IPS-18c (cell line): ENCODE measurements around the gene TTBK2.

Experiments used
- H3K4me3 ChIP-seq: 2 replicates; pipeline ENCODE4 v1.7.0; 2013; ENCODE audit warnings: low read depth, mild to moderate bottlenecking, low read length, moderate library complexity; ENCODE audit not compliant: insufficient read depth
- H3K9me3 ChIP-seq: one replicate; pipeline ENCODE4 v1.6.1; 2013; ENCODE audit warnings: mild to moderate bottlenecking, low read length, moderate library complexity; ENCODE audit not compliant: control insufficient read depth, insufficient read depth

Gene TTBK2

DNA sequence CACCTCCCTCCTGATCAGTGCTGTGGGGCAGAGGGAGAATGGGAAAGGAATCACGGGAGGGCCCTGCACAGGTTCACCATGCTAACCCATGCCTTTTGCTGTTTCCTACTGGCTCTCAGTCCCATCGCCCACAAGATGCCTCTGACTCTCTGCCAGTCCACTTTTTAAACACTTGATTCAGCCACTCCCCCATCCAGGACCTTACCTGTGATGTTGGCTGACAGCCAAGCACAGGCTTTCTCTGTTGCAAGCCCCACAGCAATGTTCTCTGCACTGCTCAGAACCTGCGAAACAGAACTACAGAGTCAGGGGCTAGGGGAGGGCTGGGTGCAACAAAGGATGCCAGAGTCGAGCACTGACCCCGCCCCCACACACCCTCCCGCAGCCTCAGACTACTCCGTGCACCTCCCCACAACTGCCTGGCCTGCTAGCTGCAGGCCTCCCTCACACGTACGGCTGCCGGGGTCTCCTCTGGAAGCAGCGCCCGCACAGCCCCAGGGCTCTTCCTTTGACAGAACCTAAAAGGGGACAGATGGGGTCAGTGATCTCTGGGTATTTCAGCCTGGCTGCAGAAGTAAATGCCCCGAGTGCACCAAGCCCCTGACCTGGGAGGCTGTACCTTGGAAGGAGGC is 192.7 kb downstream of the TTBK2 start:
- no peak overlapping the region for H3K4me3 ChIP-seq

DNA sequence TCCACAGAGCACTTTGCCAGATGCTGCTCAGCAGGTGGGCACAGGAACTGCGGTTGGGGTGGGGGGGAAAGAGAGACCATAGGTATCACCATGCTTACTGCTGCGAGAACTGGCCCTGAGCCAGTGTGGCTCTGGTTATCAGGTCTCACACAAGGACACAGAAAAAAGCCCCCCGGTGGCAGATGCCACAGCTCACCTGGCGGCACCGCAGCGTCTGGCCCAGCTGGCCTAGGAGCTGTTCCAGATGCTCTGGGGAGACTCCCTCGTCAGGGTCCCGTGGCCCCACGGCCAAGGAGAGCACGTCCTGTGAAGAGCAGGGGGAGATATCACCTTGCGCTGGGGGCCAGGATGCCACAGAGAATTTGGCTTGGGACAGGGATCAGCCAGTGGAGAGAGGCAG is 194.5 kb downstream of the TTBK2 start:
- H3K4me3 ChIP-seq = no peak overlapping the region
- H3K9me3 ChIP-seq = no peaks in the 10 kb centered on the region

More for the DNA sequence above, 192.7 kb downstream of the TTBK2 start:
- H3K9me3 ChIP-seq = no peaks in the 10 kb centered on the region

DNA sequence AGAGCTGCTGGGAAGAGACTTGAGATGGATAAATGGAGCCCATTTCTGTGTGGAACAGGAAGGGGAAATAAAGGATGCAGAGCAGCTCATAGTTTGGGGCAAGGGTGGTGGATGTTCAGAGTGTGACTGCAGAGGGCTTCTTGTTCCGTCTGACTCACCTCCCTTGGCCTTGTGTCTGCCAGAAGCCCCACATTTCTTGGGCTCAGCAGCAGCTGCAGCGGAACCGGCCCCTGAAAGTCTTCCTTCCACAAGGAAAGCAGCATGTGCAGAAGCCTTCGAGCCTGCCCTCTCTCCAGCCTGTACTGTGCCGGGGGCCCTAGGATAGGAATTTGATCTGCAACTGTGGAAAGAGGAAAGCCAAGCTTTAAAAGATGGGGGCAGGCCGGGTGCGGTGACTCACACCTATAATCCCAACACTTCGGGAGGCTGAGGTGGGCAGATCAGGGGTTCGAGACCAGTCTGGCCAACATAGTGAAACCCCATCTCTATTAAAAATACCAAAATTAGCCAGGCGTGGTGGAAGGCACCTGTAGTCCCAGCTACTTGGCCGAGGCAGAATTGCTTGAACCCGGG is 195.2 kb downstream of the TTBK2 start:
- H3K9me3 ChIP-seq = no peaks in the 10 kb centered on the region
- no peak overlapping the region for H3K4me3 ChIP-seq

DNA sequence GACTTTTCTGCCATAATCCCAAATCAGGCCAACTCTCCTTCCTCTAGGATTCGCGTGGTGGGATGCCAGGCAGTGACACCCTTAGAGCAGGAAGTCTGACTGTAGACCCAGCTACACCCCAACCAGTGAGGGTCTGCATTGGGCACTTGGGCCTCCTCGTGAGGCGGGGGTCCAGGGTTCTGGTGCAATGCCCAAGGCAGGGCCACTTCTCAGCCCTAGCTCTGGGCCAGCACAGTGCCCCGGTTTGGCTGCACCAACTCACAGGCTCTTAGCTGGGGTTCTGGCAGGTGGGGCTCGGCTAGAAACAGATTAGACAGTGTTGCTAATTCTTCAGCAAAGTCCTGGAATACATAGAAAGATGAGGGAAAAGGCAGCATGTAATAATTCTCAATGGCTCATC is 196.3 kb downstream of the TTBK2 start:
- Histone ChIP-seq H3K4me3 (no peak overlapping the region), H3K9me3 (no peaks in the 10 kb centered on the region)

DNA sequence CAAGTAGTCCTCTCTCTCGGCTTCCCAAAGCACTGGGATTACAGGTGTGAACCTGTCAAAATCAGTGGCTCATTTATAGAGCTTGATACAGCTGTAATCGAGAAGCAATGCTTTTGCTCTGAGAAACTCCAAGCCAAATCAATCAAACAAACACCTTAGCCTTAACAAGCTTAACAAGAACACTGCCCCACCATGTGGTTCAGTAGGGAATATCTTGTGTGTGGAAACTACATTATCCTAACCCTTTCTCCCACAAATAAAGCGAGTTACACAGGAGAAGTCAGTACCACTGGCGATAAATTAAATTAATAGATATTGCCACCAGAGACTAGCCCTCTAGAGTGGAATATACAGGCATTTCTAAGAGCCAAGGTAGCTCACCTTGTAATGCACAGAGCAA is 197.5 kb downstream of the TTBK2 start:
- Histone ChIP-seq H3K9me3 (no peaks in the 10 kb centered on the region), H3K4me3 (no peak overlapping the region)

DNA sequence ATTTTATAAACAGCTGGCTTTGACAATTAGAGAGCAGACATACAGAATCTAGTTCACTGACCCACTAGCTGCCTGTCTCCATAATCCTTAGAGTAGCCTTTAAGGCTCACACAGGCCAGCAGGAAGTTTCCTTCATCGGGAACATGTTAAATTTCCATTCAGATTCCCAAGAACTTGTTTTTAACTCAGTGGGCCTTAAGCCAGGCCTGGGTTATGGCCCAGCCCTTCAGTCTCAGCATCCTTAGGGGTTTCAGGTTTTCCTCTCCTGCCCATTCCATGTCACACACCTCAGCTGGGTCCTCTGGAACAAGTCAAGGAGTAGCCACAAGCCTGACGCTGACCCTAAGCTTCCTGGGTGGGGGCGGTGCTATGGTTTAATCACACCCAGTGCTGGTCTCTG is 198.7 kb downstream of the TTBK2 start:
- H3K4me3 ChIP-seq = no peak overlapping the region
- H3K9me3 ChIP-seq = no peaks in the 10 kb centered on the region

DNA sequence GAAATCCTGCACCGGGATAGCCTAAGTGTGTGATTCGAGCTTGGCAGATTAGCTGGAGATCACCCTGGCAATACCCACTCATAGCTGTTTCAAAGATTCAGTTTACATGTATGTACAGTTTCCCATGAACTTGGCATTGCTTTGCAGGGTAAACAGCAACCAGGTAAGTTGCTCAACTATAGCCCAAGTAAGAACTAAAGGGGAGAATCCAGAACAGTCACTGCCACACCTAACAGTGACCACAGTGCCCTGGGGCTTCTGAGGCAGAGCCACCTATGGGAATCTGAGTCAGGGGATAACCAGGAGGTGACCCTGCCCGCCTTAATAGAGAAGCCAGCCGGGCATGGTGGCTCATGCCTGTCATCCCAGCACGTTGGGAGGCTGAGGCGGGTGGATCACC is 199.6 kb downstream of the TTBK2 start:
- Histone ChIP-seq H3K9me3 (no peaks in the 10 kb centered on the region), H3K4me3 (no peak overlapping the region)

DNA sequence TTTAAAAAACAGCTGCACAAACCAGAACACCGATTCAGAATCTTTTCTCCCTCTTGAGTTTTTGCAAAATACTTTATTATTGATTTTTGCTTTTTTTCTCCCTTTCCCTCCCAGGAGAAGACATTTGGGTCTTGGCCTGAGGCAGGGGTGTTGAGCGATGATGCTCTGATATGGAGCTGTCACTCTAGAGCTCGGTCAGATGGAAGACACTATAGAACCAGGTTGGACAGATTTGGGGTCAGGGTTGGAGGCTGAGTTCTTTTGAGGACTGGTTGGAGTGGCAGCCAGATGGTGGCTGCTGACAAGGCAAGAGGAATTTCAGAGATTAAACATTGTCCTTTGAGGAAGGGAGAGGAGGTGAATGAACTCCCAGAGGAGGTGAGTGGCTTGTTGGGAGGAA is 200.5 kb downstream of the TTBK2 start:
- Histone ChIP-seq H3K9me3 (no peaks in the 10 kb centered on the region), H3K4me3 (no peak overlapping the region)

DNA sequence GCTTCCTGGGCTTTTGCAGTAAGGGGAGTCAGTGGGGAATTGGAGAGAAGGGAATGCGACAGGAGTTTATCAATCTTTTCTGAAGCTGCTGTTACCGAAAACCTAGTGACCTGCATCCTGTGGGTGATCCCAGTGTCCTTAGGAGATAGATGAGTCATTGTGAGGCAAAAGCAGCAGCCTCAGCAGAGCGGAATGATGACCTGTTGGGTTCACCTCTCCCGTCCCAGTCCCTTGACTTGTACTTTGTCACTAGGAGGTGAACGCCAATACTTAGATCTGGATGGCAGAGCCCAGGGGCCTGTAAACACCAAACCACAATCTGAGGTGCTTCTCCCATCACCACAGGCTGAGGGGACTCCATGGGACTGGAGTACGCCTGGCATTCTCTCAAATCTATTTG is 201.5 kb downstream of the TTBK2 start:
- Histone ChIP-seq H3K4me3 (no peak overlapping the region), H3K9me3 (no peaks in the 10 kb centered on the region)

DNA sequence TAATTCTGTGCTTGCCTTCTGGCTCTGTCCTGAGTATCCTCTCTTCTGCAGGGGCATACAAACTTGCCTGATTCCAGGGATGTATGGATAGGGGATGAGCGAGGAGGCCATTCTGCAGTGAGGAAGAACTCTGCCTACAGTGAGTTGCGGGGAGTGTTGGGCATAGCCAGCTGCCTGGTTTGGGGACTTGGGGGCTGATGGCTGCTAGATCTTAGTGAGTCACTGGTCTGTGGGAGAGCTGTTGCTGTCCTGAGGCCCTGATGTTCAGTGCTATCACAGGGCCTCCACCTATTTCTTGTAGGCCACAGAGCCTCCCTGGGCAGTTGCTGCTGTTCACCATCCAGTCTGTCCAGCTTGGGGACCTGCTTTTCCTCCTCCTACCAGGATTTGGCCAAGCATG is 204.0 kb downstream of the TTBK2 start:
- no peak overlapping the region for H3K4me3 ChIP-seq
- no peaks in the 10 kb centered on the region for H3K9me3 ChIP-seq

DNA sequence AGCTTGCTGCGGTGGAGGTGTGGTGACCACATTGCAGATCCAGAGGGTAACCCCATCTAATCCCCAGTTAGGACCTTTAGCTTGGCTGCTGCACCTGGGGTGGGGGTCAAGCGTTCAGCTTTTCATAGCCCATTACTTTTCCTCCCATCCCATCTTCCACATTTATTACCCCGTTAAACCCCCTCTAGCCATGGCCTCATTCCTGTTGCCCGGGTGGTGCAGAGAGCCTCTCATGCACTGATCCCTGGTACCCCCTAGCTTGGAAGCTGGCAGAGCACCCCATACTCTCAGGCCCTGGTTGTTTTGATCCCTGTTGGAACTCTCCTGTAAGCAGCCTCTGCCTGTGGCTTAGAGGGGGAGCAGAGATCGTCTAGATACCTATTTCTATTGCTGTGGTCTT is 204.5 kb downstream of the TTBK2 start:
- H3K9me3 ChIP-seq = no peaks in the 10 kb centered on the region
- H3K4me3 ChIP-seq = no peak overlapping the region

DNA sequence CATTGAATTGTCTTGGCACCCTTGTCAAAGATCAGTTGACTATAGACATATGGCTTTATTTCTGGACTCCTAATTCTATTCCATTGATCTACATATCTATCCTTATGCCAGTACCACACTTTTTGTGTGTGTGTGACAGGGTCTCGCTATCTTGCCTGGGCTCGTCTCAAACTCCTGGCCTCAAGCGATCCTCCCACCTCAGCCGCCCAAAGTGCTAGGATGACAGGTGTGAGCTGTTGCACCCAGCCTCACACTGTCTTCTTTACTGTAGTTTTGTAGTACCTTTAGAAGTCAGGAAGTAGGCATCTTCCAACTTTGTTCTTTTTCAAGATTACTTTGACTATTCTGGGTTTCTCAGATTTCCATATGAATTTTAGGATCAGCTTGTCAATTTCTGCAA is 208.0 kb downstream of the TTBK2 start:
- H3K4me3 ChIP-seq = no peak overlapping the region
- no peaks in the 10 kb centered on the region for H3K9me3 ChIP-seq

DNA sequence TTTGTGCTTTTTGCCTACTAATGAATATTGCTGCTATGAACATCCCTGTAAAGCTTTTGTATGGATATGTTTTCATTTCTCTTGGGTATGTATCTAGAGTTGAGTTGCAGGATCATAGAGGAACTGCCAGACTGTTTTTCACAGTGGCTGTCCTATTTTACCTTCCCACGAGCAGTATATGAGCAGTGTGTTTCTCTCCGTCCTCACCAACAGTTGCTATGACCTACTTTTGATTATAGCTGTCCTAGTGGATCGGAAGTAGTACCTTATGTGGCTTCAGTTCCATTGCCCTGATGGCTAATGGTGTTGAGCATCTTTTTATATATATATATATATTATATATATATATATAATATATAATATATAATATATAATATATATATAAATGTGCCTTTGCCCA is 208.8 kb downstream of the TTBK2 start:
- Histone ChIP-seq H3K4me3 (no peak overlapping the region), H3K9me3 (no peaks in the 10 kb centered on the region)

DNA sequence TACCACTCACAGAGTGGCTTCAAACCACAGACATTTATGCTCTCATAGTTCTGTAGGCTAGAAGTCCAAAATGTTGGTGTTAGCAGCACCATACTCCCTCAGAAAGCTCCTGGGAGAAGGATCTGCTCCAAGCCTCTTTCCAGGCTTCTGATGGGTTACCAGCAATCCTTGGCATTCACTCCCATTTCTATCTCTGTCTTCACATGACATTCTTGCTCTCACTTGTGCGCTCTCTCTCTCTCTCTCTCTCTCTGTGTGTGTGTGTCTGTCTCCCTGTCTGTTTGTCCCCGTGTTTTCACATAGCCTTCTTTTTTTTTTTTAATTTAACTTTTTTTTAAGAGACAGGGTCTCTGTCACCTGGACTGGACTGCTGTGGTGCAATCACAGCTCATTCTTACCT is 209.9 kb downstream of the TTBK2 start:
- Histone ChIP-seq H3K9me3 (no peaks in the 10 kb centered on the region), H3K4me3 (no peak overlapping the region)

DNA sequence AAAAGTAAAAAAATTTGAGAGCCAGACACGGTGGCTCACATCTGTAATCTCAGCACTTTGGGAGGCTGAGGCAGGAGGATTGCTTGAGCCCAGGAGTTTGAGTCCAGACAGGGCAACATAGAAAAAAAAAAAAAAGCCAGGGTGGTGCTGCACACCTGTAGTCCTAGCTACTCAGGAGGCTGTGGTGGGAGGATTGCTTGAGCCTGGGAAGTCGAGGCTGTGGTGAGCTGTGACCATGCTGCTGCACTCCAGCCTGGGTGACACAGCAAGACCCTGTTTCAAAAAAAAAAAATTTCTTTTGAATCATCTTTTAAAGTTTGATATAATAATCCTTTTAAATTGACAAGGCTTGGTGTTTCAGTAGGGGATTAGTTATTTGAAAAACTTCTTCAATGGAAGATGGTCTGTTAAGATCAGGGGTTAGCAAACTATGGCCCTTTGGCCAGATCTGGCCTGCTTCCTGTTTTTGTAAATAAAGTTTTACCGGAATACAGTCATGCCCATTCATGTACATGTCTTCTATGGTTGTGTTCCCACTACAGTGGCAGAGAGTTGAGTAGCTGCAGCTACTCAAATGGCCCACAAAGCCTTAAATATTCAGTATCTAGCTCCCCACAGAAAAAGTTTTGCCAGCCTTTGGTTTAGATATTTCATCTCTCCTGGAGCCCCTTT is 212.6 kb downstream of the TTBK2 start:
- Histone ChIP-seq H3K9me3 (no peaks in the 10 kb centered on the region), H3K4me3 (no peak overlapping the region)

DNA sequence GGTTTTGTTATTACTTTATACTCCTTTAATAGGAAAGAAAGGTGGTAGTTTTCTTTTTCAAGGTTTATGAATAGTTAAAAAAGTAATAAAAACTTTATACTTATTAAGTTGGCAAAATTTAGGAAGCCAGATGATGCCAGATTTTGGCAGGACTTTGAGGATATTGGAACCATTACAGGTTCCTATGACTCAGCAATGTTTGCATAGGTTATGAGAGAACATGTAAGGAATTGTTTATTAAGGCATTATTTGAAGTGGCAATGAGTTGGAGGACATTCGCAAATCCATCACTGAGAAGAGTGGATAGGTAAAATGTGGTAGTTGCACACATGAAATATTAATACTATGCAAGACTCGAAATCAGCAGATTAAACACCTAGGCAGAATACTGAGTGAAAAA is 213.5 kb downstream of the TTBK2 start:
- H3K4me3 ChIP-seq = no peak overlapping the region
- no peaks in the 10 kb centered on the region for H3K9me3 ChIP-seq

DNA sequence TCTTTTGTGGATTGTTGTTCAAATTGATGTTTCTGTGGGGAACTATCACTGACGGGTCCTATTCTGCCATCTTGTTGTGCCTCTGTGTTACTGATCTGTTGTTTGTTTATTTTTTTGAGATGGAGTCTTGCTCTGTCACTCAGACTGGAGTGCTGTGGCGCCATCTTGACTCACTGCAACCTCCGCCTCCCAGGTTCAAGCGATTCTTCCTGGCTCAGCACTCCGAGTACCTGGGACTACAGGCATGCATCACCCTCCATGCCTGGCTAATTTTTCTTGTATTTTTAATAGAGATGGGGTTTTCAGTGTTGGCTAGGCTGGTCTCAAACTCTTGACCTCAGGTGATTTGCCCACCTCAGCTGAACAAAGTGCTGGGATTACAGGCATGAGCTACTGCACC is 215.2 kb downstream of the TTBK2 start:
- H3K9me3 ChIP-seq = no peaks in the 10 kb centered on the region
- H3K4me3 ChIP-seq = no peak overlapping the region

DNA sequence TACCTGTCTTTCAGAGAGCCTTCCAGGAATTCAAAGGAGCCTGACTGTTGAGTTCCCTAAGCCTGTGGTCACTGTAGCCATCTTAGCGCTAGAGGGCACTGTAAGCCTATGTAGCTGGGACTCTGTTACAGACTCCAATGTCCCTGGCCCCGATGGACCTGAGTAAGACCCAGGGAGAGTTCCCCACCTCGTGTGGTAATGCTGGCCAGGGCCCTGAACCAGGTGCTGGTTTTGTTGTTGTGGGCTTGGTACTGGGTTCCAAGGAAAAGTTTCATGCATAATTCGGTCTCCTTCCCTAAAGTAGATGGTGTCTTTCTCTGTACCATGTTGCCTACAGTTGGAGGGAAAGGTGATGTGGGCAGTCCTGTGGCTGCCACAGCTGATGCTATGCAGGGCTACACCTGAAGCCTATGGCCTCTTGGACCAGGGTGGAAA is 216.1 kb downstream of the TTBK2 start:
- Histone ChIP-seq H3K9me3 (no peaks in the 10 kb centered on the region), H3K4me3 (no peak overlapping the region)

DNA sequence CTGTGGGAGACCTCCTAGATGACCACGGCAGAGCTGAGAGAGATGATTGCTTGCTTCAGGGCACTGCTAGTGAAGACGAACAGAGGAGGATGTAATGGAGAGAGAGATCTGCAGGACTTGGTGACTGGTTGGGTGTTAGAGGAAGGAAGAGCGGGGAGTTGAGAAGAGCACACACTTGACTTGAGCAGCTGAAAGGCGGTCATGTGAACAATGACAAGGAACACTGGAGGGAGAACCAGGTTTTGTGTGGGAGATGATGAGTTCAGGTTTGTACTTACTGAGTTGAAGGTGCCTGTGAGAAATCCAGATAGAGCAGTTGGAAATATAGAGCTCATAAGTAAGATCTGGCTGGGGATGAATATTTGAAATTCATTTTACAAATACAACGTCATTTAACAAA is 224.0 kb downstream of the TTBK2 start:
- no peak overlapping the region for H3K4me3 ChIP-seq
- no peaks in the 10 kb centered on the region for H3K9me3 ChIP-seq
